DND-41 (cell line): ENCODE results near the gene SHISA7.

Experiments
- CTCF ChIP-seq: IDR thresholded peaks from 2 replicates; pipeline ENCODE4 v1.5.1; 2012; ENCODE audit warnings: borderline replicate concordance, low read length, moderate library complexity, mild to moderate bottlenecking; ENCODE audit not compliant: poor library complexity, severe bottlenecking; ENCODE audit errors: extremely low read depth
- EZH2 ChIP-seq: IDR thresholded peaks from 3 replicates; pipeline ENCODE4 v1.6.1; 2012; ENCODE audit warnings: borderline replicate concordance, low read depth, mild to moderate bottlenecking, moderate library complexity, low read length, inconsistent platforms; ENCODE audit not compliant: severe bottlenecking

- TF ChIP-seq EZH2 = no peak
- no peak for TF ChIP-seq CTCF
Observed at GRCh38 chr19:55389386-55390317, 53.4 kb downstream of the SHISA7 start.
